HEK293 (cell line): Measurements from ENCODE around the gene ABCB11.

Source experiments
- CTCF ChIA-PET: fragments of 350-600 bp; formaldehyde crosslinking; extraction: SDS; loops from one replicate; lab custom pipeline; 2021; ENCODE audit warnings: antibody characterized with exemption; lab: Yijun Ruan, JAX
- POLR2A ChIA-PET: fragments of 300-600 bp; formaldehyde crosslinking; extraction: SDS; loops from one replicate; lab custom pipeline; 2020; ENCODE audit warnings: antibody characterized with exemption, inconsistent platforms; lab: Yijun Ruan, JAX
- H3K27ac ChIP-seq: fragments of 200-500 bp; sonication (Bioruptor generic); 2 replicates; pipeline ENCODE4 v1.5.1; 2014; ENCODE audit warnings: low read depth, low read length, control low read depth, inconsistent platforms; ENCODE audit errors: extremely low read depth
- H3K36me3 ChIP-seq, 2 experiments: fragments of 200-500 bp in 1 of 2; sonication (Bioruptor generic) in 1 of 2; 1 replicate in 1 of 2; 2 replicates in 1 of 2; pipeline ENCODE4 v1.5.1; 2014 to 2017; ENCODE audit warnings: inconsistent platforms in 2 of 2, low read length in 2 of 2; ENCODE audit not compliant: control insufficient read depth in 2 of 2, insufficient read depth in 1 of 2
- H3K4me1 ChIP-seq: fragments of 200-500 bp; sonication (Bioruptor generic); 2 replicates; pipeline ENCODE4 v1.5.1; 2014; ENCODE audit warnings: mild to moderate bottlenecking, low read length, inconsistent platforms; ENCODE audit not compliant: control insufficient read depth, insufficient read depth
- H3K4me3 ChIP-seq: 2 replicates; pipeline ENCODE4 v1.5.1; 2011; ENCODE audit warnings: low read depth, mild to moderate bottlenecking, control low read depth, low read length, moderate library complexity
- H3K9me3 ChIP-seq: fragments of 200-500 bp; sonication (Bioruptor generic); 2 replicates; pipeline ENCODE4 v1.5.1; 2014; ENCODE audit warnings: low read depth, low read length, inconsistent platforms; ENCODE audit not compliant: control insufficient read depth, insufficient read depth
- BCL11A ChIP-seq: fragments of 450-650 bp; formaldehyde crosslinking; IDR thresholded peaks from 2 replicates; pipeline ENCODE4 v1.5.1; 2016; ENCODE audit warnings: low read depth, missing biosample characterization, missing genetic modification characterization
- BCL11B ChIP-seq: fragments of 450-650 bp; formaldehyde crosslinking; IDR thresholded peaks from 2 replicates; pipeline ENCODE4 v1.5.1; 2016; ENCODE audit warnings: low read depth, missing biosample characterization, missing genetic modification characterization
- IKZF3 ChIP-seq: fragments of 450-650 bp; IDR thresholded peaks from 2 replicates; pipeline ENCODE4 v1.5.0; 2018; ENCODE audit warnings: missing biosample characterization, mild to moderate bottlenecking, missing genetic modification characterization, moderate library complexity
- INSM2 ChIP-seq: fragments of 450-650 bp; formaldehyde crosslinking; IDR thresholded peaks from 2 replicates; pipeline ENCODE4 v1.5.1; 2016; ENCODE audit warnings: missing biosample characterization, missing genetic modification characterization
- KLF7 ChIP-seq: fragments of 450-650 bp; formaldehyde crosslinking; IDR thresholded peaks from 2 replicates; pipeline ENCODE4 v1.5.1; 2016; ENCODE audit warnings: missing biosample characterization, missing genetic modification characterization, borderline replicate concordance
- MZF1 ChIP-seq: fragments of 450-650 bp; formaldehyde crosslinking; IDR thresholded peaks from 2 replicates; pipeline ENCODE4 v1.5.1; 2017; ENCODE audit warnings: missing biosample characterization, missing genetic modification characterization, borderline replicate concordance
- OSR2 ChIP-seq: fragments of 450-650 bp; formaldehyde crosslinking; IDR thresholded peaks from 2 replicates; pipeline ENCODE4 v1.5.1; 2016; ENCODE audit warnings: missing biosample characterization, missing genetic modification characterization
- PRDM1 ChIP-seq: fragments of 450-650 bp; formaldehyde crosslinking; IDR thresholded peaks from 2 replicates; pipeline ENCODE4; 2016; ENCODE audit warnings: missing biosample characterization, missing genetic modification characterization
- REPIN1 ChIP-seq: fragments of 450-650 bp; formaldehyde crosslinking; IDR thresholded peaks from 2 replicates; pipeline ENCODE4 v1.5.1; 2017; ENCODE audit warnings: missing biosample characterization, missing genetic modification characterization, low read depth
- YY2 ChIP-seq: fragments of 450-650 bp; formaldehyde crosslinking; IDR thresholded peaks from 2 replicates; pipeline ENCODE4 v1.5.1; 2016; ENCODE audit warnings: missing biosample characterization, missing genetic modification characterization
- ZIC2 ChIP-seq: fragments of 450-650 bp; formaldehyde crosslinking; IDR thresholded peaks from 2 replicates; pipeline ENCODE4 v1.5.1; 2016; ENCODE audit warnings: missing biosample characterization, missing genetic modification characterization
- ZNF221 ChIP-seq: fragments of 450-650 bp; formaldehyde crosslinking; IDR thresholded peaks from 2 replicates; pipeline ENCODE4 v1.5.1; 2017; ENCODE audit warnings: missing biosample characterization, missing genetic modification characterization, borderline replicate concordance
- ZNF248 ChIP-seq: fragments of 450-650 bp; formaldehyde crosslinking; IDR thresholded peaks from 2 replicates; pipeline ENCODE4 v1.5.1; 2017; ENCODE audit warnings: missing biosample characterization, missing genetic modification characterization
- ZNF311 ChIP-seq: fragments of 450-650 bp; formaldehyde crosslinking; IDR thresholded peaks from 2 replicates; pipeline ENCODE4 v1.5.1; 2017; ENCODE audit warnings: missing biosample characterization, missing genetic modification characterization, borderline replicate concordance
- ZNF366 ChIP-seq: fragments of 450-650 bp; formaldehyde crosslinking; conservative IDR thresholded peaks from 2 replicates; pipeline ENCODE4 v1.5.1; 2016; ENCODE audit warnings: missing biosample characterization, missing genetic modification characterization
- ZNF423 ChIP-seq: fragments of 450-650 bp; formaldehyde crosslinking; IDR thresholded peaks from 2 replicates; pipeline ENCODE4 v1.5.1; 2016; ENCODE audit warnings: missing biosample characterization, missing genetic modification characterization
- ZNF624 ChIP-seq: fragments of 450-650 bp; formaldehyde crosslinking; IDR thresholded peaks from 2 replicates; pipeline ENCODE4 v1.5.1; 2017; ENCODE audit warnings: missing biosample characterization, missing genetic modification characterization
- ZNF677 ChIP-seq: fragments of 450-650 bp; IDR thresholded peaks from 2 replicates; pipeline ENCODE4 v1.5.0; 2018; ENCODE audit warnings: missing biosample characterization, mild to moderate bottlenecking, missing genetic modification characterization, moderate library complexity
- ZSCAN23 ChIP-seq: fragments of 450-650 bp; formaldehyde crosslinking; IDR thresholded peaks from 2 replicates; pipeline ENCODE4 v1.5.1; 2016; ENCODE audit warnings: missing biosample characterization, missing genetic modification characterization
- TF ChIP-seq, protein P1 (sequence below): fragments of 450-650 bp; IDR thresholded peaks from 2 replicates; pipeline ENCODE4 v1.5.1; 2018; ENCODE audit warnings: missing biosample characterization, mild to moderate bottlenecking, missing genetic modification characterization
- TF ChIP-seq, protein P2 (sequence below): fragments of 450-650 bp; formaldehyde crosslinking; IDR thresholded peaks from 2 replicates; pipeline ENCODE4 v1.5.1; 2016; ENCODE audit warnings: missing biosample characterization, missing genetic modification characterization
- TF ChIP-seq, protein P3 (sequence below): fragments of 450-650 bp; formaldehyde crosslinking; IDR thresholded peaks from 2 replicates; pipeline ENCODE4 v1.5.1; 2016; ENCODE audit warnings: missing biosample characterization, missing genetic modification characterization
- TF ChIP-seq, protein P4 (sequence below): fragments of 450-650 bp; formaldehyde crosslinking; IDR thresholded peaks from 2 replicates; pipeline ENCODE4 v1.5.1; 2016; ENCODE audit warnings: missing biosample characterization, missing genetic modification characterization, borderline replicate concordance
- TF ChIP-seq, protein P5 (sequence below): fragments of 450-650 bp; formaldehyde crosslinking; IDR thresholded peaks from 2 replicates; pipeline ENCODE4 v1.5.1; 2017; ENCODE audit warnings: missing biosample characterization, mild to moderate bottlenecking, missing genetic modification characterization, moderate library complexity

ABCB11 gene

GRCh38 chr2:168969865-168970264 lies 61.3 kb downstream of the ABCB11 start:
- Histone ChIP-seq H3K36me3 (no peaks in the 10 kb centered on the region), H3K4me3 (no peak overlapping the region), H3K4me1 (no peaks in the 10 kb centered on the region), H3K9me3 (no peaks in the 10 kb centered on the region), H3K27ac (no peak overlapping the region)
- POLR2A ChIA-PET, result no interaction called here
- TF ChIP-seq OSR2 (no peak), BCL11A (tag by site-specific recombination) (no peak), IKZF3 (tag by site-specific recombination) (no peak), ZSCAN23 (tag by site-specific recombination) (no peak), BCL11B (tag by site-specific recombination) (no peak), ZNF677 (tag by site-specific recombination) (no peak), MZF1 (tag by site-specific recombination) (no peak), KLF7 (tag by site-specific recombination) (no peak), PRDM1 (tag by site-specific recombination) (no peak), ZIC2 (tag by site-specific recombination) (no peak), YY2 (tag by site-specific recombination) (no peak), ZNF221 (tag by site-specific recombination) (no peak), ZNF311 (tag by site-specific recombination) (no peak), INSM2 (tag by site-specific recombination) (no peak), REPIN1 (no peak)
- TF ChIP-seq, protein P1, sequence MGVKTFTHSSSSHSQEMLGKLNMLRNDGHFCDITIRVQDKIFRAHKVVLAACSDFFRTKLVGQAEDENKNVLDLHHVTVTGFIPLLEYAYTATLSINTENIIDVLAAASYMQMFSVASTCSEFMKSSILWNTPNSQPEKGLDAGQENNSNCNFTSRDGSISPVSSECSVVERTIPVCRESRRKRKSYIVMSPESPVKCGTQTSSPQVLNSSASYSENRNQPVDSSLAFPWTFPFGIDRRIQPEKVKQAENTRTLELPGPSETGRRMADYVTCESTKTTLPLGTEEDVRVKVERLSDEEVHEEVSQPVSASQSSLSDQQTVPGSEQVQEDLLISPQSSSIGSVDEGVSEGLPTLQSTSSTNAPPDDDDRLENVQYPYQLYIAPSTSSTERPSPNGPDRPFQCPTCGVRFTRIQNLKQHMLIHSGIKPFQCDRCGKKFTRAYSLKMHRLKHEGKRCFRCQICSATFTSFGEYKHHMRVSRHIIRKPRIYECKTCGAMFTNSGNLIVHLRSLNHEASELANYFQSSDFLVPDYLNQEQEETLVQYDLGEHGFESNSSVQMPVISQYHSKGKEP (tag by site-specific recombination), result no peak
- TF ChIP-seq, protein P2, sequence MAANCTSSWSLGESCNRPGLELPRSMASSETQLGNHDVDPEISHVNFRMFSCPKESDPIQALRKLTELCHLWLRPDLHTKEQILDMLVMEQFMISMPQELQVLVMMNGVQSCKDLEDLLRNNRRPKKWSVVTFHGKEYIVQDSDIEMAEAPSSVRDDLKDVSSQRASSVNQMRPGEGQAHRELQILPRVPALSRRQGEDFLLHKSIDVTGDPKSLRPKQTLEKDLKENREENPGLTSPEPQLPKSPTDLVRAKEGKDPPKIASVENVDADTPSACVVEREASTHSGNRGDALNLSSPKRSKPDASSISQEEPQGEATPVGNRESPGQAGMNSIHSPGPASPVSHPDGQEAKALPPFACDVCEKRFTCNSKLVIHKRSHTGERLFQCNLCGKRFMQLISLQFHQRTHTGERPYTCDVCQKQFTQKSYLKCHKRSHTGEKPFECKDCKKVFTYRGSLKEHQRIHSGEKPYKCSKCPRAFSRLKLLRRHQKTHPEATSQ, result no peak
- TF ChIP-seq, protein P3, sequence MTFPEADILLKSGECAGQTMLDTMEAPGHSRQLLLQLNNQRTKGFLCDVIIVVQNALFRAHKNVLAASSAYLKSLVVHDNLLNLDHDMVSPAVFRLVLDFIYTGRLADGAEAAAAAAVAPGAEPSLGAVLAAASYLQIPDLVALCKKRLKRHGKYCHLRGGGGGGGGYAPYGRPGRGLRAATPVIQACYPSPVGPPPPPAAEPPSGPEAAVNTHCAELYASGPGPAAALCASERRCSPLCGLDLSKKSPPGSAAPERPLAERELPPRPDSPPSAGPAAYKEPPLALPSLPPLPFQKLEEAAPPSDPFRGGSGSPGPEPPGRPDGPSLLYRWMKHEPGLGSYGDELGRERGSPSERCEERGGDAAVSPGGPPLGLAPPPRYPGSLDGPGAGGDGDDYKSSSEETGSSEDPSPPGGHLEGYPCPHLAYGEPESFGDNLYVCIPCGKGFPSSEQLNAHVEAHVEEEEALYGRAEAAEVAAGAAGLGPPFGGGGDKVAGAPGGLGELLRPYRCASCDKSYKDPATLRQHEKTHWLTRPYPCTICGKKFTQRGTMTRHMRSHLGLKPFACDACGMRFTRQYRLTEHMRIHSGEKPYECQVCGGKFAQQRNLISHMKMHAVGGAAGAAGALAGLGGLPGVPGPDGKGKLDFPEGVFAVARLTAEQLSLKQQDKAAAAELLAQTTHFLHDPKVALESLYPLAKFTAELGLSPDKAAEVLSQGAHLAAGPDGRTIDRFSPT (tag by site-specific recombination), result no peak
- CTCF ChIA-PET, result interaction anchor here (0.5 to 1.5 kb wide), 6 partner anchors 10 to 1496 kb away, joined by 3 to 10 read pairs (median 3); no protein-coding TSS in a partner anchor

- Histone ChIP-seq H3K36me3 (no peaks in the 10 kb centered on the region), H3K4me3 (no peak overlapping the region), H3K4me1 (no peaks in the 10 kb centered on the region), H3K27ac (no peak overlapping the region), H3K9me3 (no peaks in the 10 kb centered on the region)
- ChIA-PET POLR2A (interaction anchor here (0.7 kb wide), 1 partner anchor 164 kb away, joined by 3 read pairs; no protein-coding TSS in a partner anchor), CTCF (interaction anchor here (0.8 to 1.6 kb wide), 7 partner anchors 10 to 308 kb away, joined by 3 to 6 read pairs (median 4); no protein-coding TSS in a partner anchor)
- TF ChIP-seq, protein P4, sequence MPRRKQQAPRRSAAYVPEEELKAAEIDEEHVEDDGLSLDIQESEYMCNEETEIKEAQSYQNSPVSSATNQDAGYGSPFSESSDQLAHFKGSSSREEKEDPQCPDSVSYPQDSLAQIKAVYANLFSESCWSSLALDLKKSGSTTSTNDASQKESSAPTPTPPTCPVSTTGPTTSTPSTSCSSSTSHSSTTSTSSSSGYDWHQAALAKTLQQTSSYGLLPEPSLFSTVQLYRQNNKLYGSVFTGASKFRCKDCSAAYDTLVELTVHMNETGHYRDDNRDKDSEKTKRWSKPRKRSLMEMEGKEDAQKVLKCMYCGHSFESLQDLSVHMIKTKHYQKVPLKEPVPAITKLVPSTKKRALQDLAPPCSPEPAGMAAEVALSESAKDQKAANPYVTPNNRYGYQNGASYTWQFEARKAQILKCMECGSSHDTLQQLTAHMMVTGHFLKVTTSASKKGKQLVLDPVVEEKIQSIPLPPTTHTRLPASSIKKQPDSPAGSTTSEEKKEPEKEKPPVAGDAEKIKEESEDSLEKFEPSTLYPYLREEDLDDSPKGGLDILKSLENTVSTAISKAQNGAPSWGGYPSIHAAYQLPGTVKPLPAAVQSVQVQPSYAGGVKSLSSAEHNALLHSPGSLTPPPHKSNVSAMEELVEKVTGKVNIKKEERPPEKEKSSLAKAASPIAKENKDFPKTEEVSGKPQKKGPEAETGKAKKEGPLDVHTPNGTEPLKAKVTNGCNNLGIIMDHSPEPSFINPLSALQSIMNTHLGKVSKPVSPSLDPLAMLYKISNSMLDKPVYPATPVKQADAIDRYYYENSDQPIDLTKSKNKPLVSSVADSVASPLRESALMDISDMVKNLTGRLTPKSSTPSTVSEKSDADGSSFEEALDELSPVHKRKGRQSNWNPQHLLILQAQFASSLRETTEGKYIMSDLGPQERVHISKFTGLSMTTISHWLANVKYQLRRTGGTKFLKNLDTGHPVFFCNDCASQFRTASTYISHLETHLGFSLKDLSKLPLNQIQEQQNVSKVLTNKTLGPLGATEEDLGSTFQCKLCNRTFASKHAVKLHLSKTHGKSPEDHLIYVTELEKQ (tag by site-specific recombination), result no peak
- TF ChIP-seq ZNF248 (no peak), ZNF624 (no peak), ZNF366 (tag by site-specific recombination) (no peak), ZNF423 (tag by site-specific recombination) (no peak)
- TF ChIP-seq, protein P5, sequence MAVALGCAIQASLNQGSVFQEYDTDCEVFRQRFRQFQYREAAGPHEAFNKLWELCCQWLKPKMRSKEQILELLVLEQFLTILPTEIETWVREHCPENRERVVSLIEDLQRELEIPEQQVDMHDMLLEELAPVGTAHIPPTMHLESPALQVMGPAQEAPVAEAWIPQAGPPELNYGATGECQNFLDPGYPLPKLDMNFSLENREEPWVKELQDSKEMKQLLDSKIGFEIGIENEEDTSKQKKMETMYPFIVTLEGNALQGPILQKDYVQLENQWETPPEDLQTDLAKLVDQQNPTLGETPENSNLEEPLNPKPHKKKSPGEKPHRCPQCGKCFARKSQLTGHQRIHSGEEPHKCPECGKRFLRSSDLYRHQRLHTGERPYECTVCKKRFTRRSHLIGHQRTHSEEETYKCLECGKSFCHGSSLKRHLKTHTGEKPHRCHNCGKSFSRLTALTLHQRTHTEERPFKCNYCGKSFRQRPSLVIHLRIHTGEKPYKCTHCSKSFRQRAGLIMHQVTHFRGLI (tag by site-specific recombination), result no peak
These were observed 62.8 kb downstream of the ABCB11 start for GRCh38 chr2:168968342-168968741.
